HCT116 (cell line): ENCODE results near the gene CACNA2D2. TPM values are rescaled to one million over a fixed set of nuclear protein-coding genes. Genes with fewer than 3 reads are reported as not detected.

Experiments
- ATAC-seq: fragments of 200-7000 bp; cut with Tn5 transposase; 2 replicates; pipeline ENCODE4 v1.9.1; 2020; ENCODE audit warnings: mild to moderate bottlenecking, moderate library complexity
- BruUV-seq: library from RNA; stranded (reverse); fragments of 400-500 nt; replicated peaks from 2 replicates; lab custom pipeline; 2021; lab: Mats Ljungman, UMichigan
- CTCF ChIA-PET: fragments of 300-600 bp; sonication (Branson Sonifier 250); formaldehyde crosslinking; loops from one replicate; lab custom pipeline; 2021; ENCODE audit warnings: antibody characterized with exemption; lab: Charles Lee
- POLR2A ChIA-PET: fragments of 300-600, 350-600 bp; sonication (Branson Sonifier 250); formaldehyde crosslinking; loops from one replicate; lab custom pipeline; 2021; ENCODE audit warnings: antibody characterized with exemption; lab: Charles Lee
- RAD21 ChIA-PET, 2 experiments: fragments of 300-600 bp; sonication (Branson Sonifier 250); formaldehyde crosslinking; loops; one replicate each; lab custom pipeline; 2023; ENCODE audit warnings: low total read pairs in 2 of 2; ENCODE audit not compliant: uncharacterized antibody in 2 of 2, unreplicated experiment in 2 of 2, low non-redundant PET in 1 of 2; lab: Charles Lee
- DNase-seq: peaks from one replicate; pipeline ENCODE4 v3.0.0-alpha.2; 2010; ENCODE audit warnings: low read depth, low spot score
- H2AFZ ChIP-seq: fragments of 200-600 bp; shearing (Covaris generic), sonication (generic); 2 replicates; pipeline ENCODE4 v1.6.1; 2017; ENCODE audit warnings: low read depth, mixed run types, mixed read lengths, antibody characterized with exemption, low read length; ENCODE audit not compliant: poor library complexity, severe bottlenecking
- H3K27ac ChIP-seq: 2 replicates; pipeline ENCODE4 v1.5.1; 2012; ENCODE audit warnings: low read depth, low read length
- H3K27me3 ChIP-seq: fragments of 200-600 bp; sonication (generic); 2 replicates; pipeline ENCODE4 v1.6.1; 2016; ENCODE audit warnings: mixed run types, low read length, mixed read lengths; ENCODE audit not compliant: insufficient read depth
- H3K36me3 ChIP-seq, 2 experiments: fragments of 200-500 bp in 1 of 2; fragments of 200-600 bp in 1 of 2; sonication (Bioruptor generic) in 1 of 2; sonication (generic) in 1 of 2; 2 replicates each; pipeline versions ENCODE4 v1.5.1 to v1.6.1; 2014 to 2016; ENCODE audit warnings: low read length in 2 of 2, inconsistent platforms in 1 of 2, mixed read lengths in 1 of 2, mixed run types in 1 of 2; ENCODE audit not compliant: insufficient read depth in 2 of 2, control insufficient read depth in 1 of 2
- H3K4me1 ChIP-seq, 2 experiments: fragments of 200-600 bp in 1 of 2; sonication (generic) in 1 of 2; 2 replicates each; pipeline versions ENCODE4 v1.5.1 to v1.6.1; 2012 to 2017; ENCODE audit warnings: low read length in 2 of 2, inconsistent platforms in 1 of 2, mild to moderate bottlenecking in 1 of 2, mixed read lengths in 1 of 2, mixed run types in 1 of 2, moderate library complexity in 1 of 2; ENCODE audit not compliant: insufficient read depth in 2 of 2, control insufficient read depth in 1 of 2
- H3K4me2 ChIP-seq: fragments of 200-600 bp; sonication (generic); 2 replicates; pipeline ENCODE4 v1.6.1; 2017; ENCODE audit warnings: mixed run types, low read length, mixed read lengths
- H3K4me3 ChIP-seq, 2 experiments: fragments of 200-600 bp in 1 of 2; sonication (generic) in 1 of 2; replicated peaks in 1 of 2; 2 replicates each; pipeline ENCODE4 v1.5.1; 2011 to 2016; ENCODE audit warnings: low read length in 2 of 2, control low read depth in 1 of 2, low read depth in 1 of 2, mild to moderate bottlenecking in 1 of 2, mixed read lengths in 1 of 2, mixed run types in 1 of 2
- H3K79me2 ChIP-seq: fragments of 200-600 bp; sonication (generic); 2 replicates; pipeline ENCODE4 v1.6.1; 2017; ENCODE audit warnings: mild to moderate bottlenecking, mixed run types, low read length, moderate library complexity, mixed read lengths; ENCODE audit not compliant: insufficient read depth
- H3K9ac ChIP-seq: fragments of 200-600 bp; sonication (generic); 2 replicates; pipeline ENCODE4 v1.6.1; 2016; ENCODE audit warnings: low read length, mixed read lengths
- H3K9me2 ChIP-seq: fragments of 200-600 bp; sonication (generic), shearing (Covaris generic); 2 replicates; pipeline ENCODE4 v1.6.1; 2017; ENCODE audit warnings: mixed run types, mild to moderate bottlenecking, moderate library complexity; ENCODE audit not compliant: insufficient read depth
- H3K9me3 ChIP-seq, 2 experiments: fragments of 200-500 bp in 1 of 2; fragments of 200-600 bp in 1 of 2; sonication (Bioruptor generic) in 1 of 2; sonication (generic) in 1 of 2; 2 replicates each; pipeline ENCODE4 v1.6.1; 2014 to 2017; ENCODE audit warnings: low read length in 2 of 2, mixed read lengths in 2 of 2, inconsistent platforms in 1 of 2, low read depth in 1 of 2, mild to moderate bottlenecking in 1 of 2, mixed run types in 1 of 2, moderate library complexity in 1 of 2; ENCODE audit not compliant: control insufficient read depth in 1 of 2, insufficient read depth in 1 of 2
- H4K20me1 ChIP-seq: fragments of 200-600 bp; sonication (generic), shearing (Covaris generic); 2 replicates; pipeline ENCODE4 v1.6.1; 2017; ENCODE audit warnings: mixed run types, mild to moderate bottlenecking, moderate library complexity; ENCODE audit not compliant: insufficient read depth
- CBX3 ChIP-seq: IDR thresholded peaks from 2 replicates; pipeline ENCODE4 v1.6.1; 2012; ENCODE audit warnings: low read depth
- ELF1 ChIP-seq: IDR thresholded peaks from 2 replicates; pipeline ENCODE4 v1.6.1; 2012; ENCODE audit warnings: low read depth, borderline replicate concordance
- RAD21 ChIP-seq: IDR thresholded peaks from 2 replicates; pipeline ENCODE4 v1.6.1; 2012; ENCODE audit warnings: low read depth, mild to moderate bottlenecking
- SIN3A ChIP-seq: IDR thresholded peaks from 2 replicates; pipeline ENCODE4 v1.6.1; 2012; ENCODE audit warnings: low read depth
- SP1 ChIP-seq: IDR thresholded peaks from 2 replicates; pipeline ENCODE4 v1.6.1; 2012; ENCODE audit warnings: low read depth
- TCF7L2 ChIP-seq: IDR thresholded peaks from 2 replicates; pipeline ENCODE4 v1.7.0; 2011; ENCODE audit warnings: borderline replicate concordance, inconsistent platforms; ENCODE audit not compliant: insufficient read depth, insufficient read length; ENCODE audit errors: extremely low read depth
- ZFX ChIP-seq: fragments of 450-650 bp; IDR thresholded peaks from 2 replicates; pipeline ENCODE4 v1.6.1; 2017
- intact Hi-C: fragments of 100-400 bp; cut with micrococcal nuclease; formaldehyde crosslinking; loops from 2 replicates; pipeline ENCODE4 v1.10.0; 2022
- total RNA-seq: library from RNA; stranded (reverse); gene quantifications from one replicate; pipeline ENCODE4 v1.2.1, GENCODE V29; 2021; ENCODE audit not compliant: unreplicated experiment

The CACNA2D2 gene
- total RNA-seq, 1 experiment from 2014 or later, result 10.2 TPM

GRCh38 chr3:50340147-50340447 lies 163.3 kb downstream of the CACNA2D2 start:
- ChIA-PET POLR2A (interaction anchor here (1.1 to 1.3 kb wide), 3 partner anchors 10 to 40 kb away, joined by 3 to 11 read pairs (median 4); partner anchors contain the start of genes CYB561D2, HYAL3, NAA80 and NPRL2), RAD21 (interaction anchor here in 1 of 2 experiments (0.5 kb wide), 1 partner anchor 113 kb away, joined by 4 read pairs; no protein-coding TSS in a partner anchor), CTCF (interaction anchor here (1.1 kb wide), 1 partner anchor 16 kb away, joined by 5 read pairs; no protein-coding TSS in a partner anchor)
- H4K20me1 ChIP-seq, result no peaks in the 10 kb centered on the region
- peaks cover 29 to 59% of the 10 kb centered on the region in 2 experiments for H3K4me1 ChIP-seq
- DNase-seq (no peak), ATAC-seq (no peak)
- H3K4me2 ChIP-seq, result peak overlapping the region; percentile 95
- H3K9ac ChIP-seq, result peak overlapping the region; percentile 98
- no TSS peak for BruUV-seq
- intact Hi-C loops, result no loop called here
- H3K27ac ChIP-seq, result peak overlapping the region; percentile 82
- no peaks in the 10 kb centered on the region for H3K27me3 ChIP-seq
- no peaks in the 10 kb centered on the region for H3K9me2 ChIP-seq
- H3K79me2 ChIP-seq, result peaks cover 42% of the 10 kb centered on the region
- no peaks in the 10 kb centered on the region for H3K9me3 ChIP-seq
- H3K36me3 ChIP-seq, result peaks cover 0 to 3% of the 10 kb centered on the region in 2 experiments; a peak in 1 of 4 replicates
- no peak overlapping the region for H2AFZ ChIP-seq
- TF ChIP-seq RAD21, result no peak
- no peak for TF ChIP-seq ZFX
- TF ChIP-seq CBX3, result no peak
- TF ChIP-seq, all 23 proteins: peak for 0
- H3K4me3 ChIP-seq, result peak overlapping the region; percentile 62 to 89

- BruUV-seq, result no TSS peak
- ATAC-seq (no peak), DNase-seq (no peak)
- CTCF ChIA-PET, result no interaction called here
- H3K27me3 ChIP-seq, result no peaks in the 10 kb centered on the region
- peaks cover 29 to 60% of the 10 kb centered on the region in 2 experiments for H3K4me1 ChIP-seq
- no peaks in the 10 kb centered on the region for H3K9me2 ChIP-seq
- H3K9me3 ChIP-seq, result no peaks in the 10 kb centered on the region
- H3K36me3 ChIP-seq, result peaks cover 0 to 5% of the 10 kb centered on the region in 2 experiments; a peak in 1 of 4 replicates
- peaks cover 47% of the 10 kb centered on the region for H3K79me2 ChIP-seq
- RAD21 ChIA-PET, result interaction anchor here in 1 of 2 experiments (0.5 kb wide), 1 partner anchor 113 kb away, joined by 4 read pairs; no protein-coding TSS in a partner anchor
- peak overlapping the region; percentile 82 for H3K27ac ChIP-seq
- TF ChIP-seq TCF7L2 (no peak), SIN3A (no peak), CBX3 (no peak), ELF1 (no peak), SP1 (no peak)
- no peak overlapping the region for H2AFZ ChIP-seq
- peak overlapping the region; percentile 98 for H3K9ac ChIP-seq
- intact Hi-C loops, result no loop called here
- POLR2A ChIA-PET, result no interaction called here
- H3K4me2 ChIP-seq, result peak overlapping the region; percentile 95
- H4K20me1 ChIP-seq, result no peaks in the 10 kb centered on the region; the same call in 1 of the 2 replicates
- peak overlapping the region; percentile 62 to 89 for H3K4me3 ChIP-seq
Observed at GRCh38 chr3:50339485-50340146, 163.8 kb downstream of the CACNA2D2 start.
